Activated naive CD4-positive, alpha-beta T cell treated with anti-CD3 and anti-CD28 coated beads for 36 hours (primary cell): ENCODE results near the gene SMOC2. TPM values are rescaled to one million over a fixed set of nuclear protein-coding genes. Genes with fewer than 3 reads are reported as not detected.
A peak's percentile ranks its signal among the peaks of the same experiment; 100 is the strongest.

ENCODE experiments used
- CTCF ChIA-PET: fragments of 350-600 bp; sonication (Branson Sonifier 250); formaldehyde crosslinking; loops from one replicate; lab custom pipeline; 2021; ENCODE audit warnings: antibody characterized with exemption; lab: Charles Lee
- DNase-seq: peaks from one replicate; pipeline ENCODE4 v3.0.0-alpha.2; 2020
- H3K27ac Mint-ChIP-seq: one replicate; pipeline ENCODE4 v1.8.0; 2021; ENCODE audit warnings: mild to moderate bottlenecking, mixed read lengths
- H3K27me3 Mint-ChIP-seq: one replicate; pipeline ENCODE4 v1.8.0; 2021; ENCODE audit warnings: low read depth, mixed read lengths
- H3K36me3 Mint-ChIP-seq: one replicate; pipeline ENCODE4 v1.8.0; 2021; ENCODE audit warnings: low read depth, mixed read lengths
- H3K4me1 Mint-ChIP-seq: one replicate; pipeline ENCODE4 v1.8.0; 2021; ENCODE audit warnings: low read depth, mixed read lengths
- H3K4me3 Mint-ChIP-seq: one replicate; pipeline ENCODE4 v1.8.0; 2021; ENCODE audit warnings: mild to moderate bottlenecking, moderate library complexity, mixed read lengths
- H3K9me3 Mint-ChIP-seq: one replicate; pipeline ENCODE4 v1.8.0; 2021; ENCODE audit warnings: mixed read lengths
- intact Hi-C: fragments of 100-400 bp; cut with micrococcal nuclease; formaldehyde crosslinking; loops from one replicate; pipeline ENCODE4 v1.15.1; 2023
- total RNA-seq, 2 experiments: library from RNA; stranded (reverse); gene quantifications; one replicate each; pipeline ENCODE4 v1.2.3, GENCODE V29; 2021

SMOC2 gene
- total RNA-seq, 2 experiments from 2014 or later, result not detected

- no peak overlapping the region for H3K4me3 Mint-ChIP-seq
- H3K27ac Mint-ChIP-seq, result no peak overlapping the region
- DNase-seq, result no peak
- H3K9me3 Mint-ChIP-seq, result no peaks in the 10 kb centered on the region
- CTCF ChIA-PET, result no interaction called here
- H3K4me1 Mint-ChIP-seq, result no peaks in the 10 kb centered on the region
- intact Hi-C loops, result no loop called here
- H3K36me3 Mint-ChIP-seq, result no peaks in the 10 kb centered on the region
- H3K27me3 Mint-ChIP-seq, result peaks cover 6% of the 10 kb centered on the region
Measured at GRCh38 chr6:168645326-168645725, 204.3 kb downstream of the SMOC2 start.

GRCh38 chr6:168647271-168647670 lies 206.3 kb downstream of the SMOC2 start:
- no peaks in the 10 kb centered on the region for H3K36me3 Mint-ChIP-seq
- no peak overlapping the region for H3K27ac Mint-ChIP-seq
- DNase-seq, result no peak
- CTCF ChIA-PET, result no interaction called here
- H3K4me3 Mint-ChIP-seq, result no peak overlapping the region
- H3K27me3 Mint-ChIP-seq, result peaks cover 4% of the 10 kb centered on the region
- intact Hi-C loops, result no loop called here
- no peaks in the 10 kb centered on the region for H3K9me3 Mint-ChIP-seq
- no peaks in the 10 kb centered on the region for H3K4me1 Mint-ChIP-seq

GRCh38 chr6:168648240-168649125 lies 207.5 kb downstream of the SMOC2 start:
- Mint-ChIP-seq H3K27ac (no peak overlapping the region), H3K9me3 (no peaks in the 10 kb centered on the region), H3K4me1 (no peaks in the 10 kb centered on the region), H3K4me3 (no peak overlapping the region), H3K36me3 (no peaks in the 10 kb centered on the region), H3K27me3 (peaks cover 4% of the 10 kb centered on the region)
- intact Hi-C loops, result no loop called here
- CTCF ChIA-PET, result no interaction called here
- DNase-seq, result no peak

GRCh38 chr6:168649209-168649608 lies 208.2 kb downstream of the SMOC2 start:
- H3K4me1 Mint-ChIP-seq, result no peaks in the 10 kb centered on the region

GRCh38 chr6:168650671-168651111 lies 209.7 kb downstream of the SMOC2 start:
- no peak overlapping the region for H3K4me3 Mint-ChIP-seq
- no peaks in the 10 kb centered on the region for H3K4me1 Mint-ChIP-seq
- H3K27me3 Mint-ChIP-seq, result peaks cover 4% of the 10 kb centered on the region

More at GRCh38 chr6:168649209-168649608, 208.2 kb downstream of the SMOC2 start:
- intact Hi-C loops, result no loop called here
- H3K9me3 Mint-ChIP-seq, result no peaks in the 10 kb centered on the region
- no peak overlapping the region for H3K27ac Mint-ChIP-seq
- H3K27me3 Mint-ChIP-seq, result peaks cover 4% of the 10 kb centered on the region
- CTCF ChIA-PET, result interaction anchor here (0.9 kb wide), 1 partner anchor 10 kb away, joined by 3 read pairs; no protein-coding TSS in a partner anchor
- no peaks in the 10 kb centered on the region for H3K36me3 Mint-ChIP-seq
- no peak overlapping the region for H3K4me3 Mint-ChIP-seq
- no peak for DNase-seq

GRCh38 chr6:168655462-168656152 lies 214.6 kb downstream of the SMOC2 start:
- no peaks in the 10 kb centered on the region for H3K36me3 Mint-ChIP-seq

More at GRCh38 chr6:168650671-168651111, 209.7 kb downstream of the SMOC2 start:
- intact Hi-C loops, result no loop called here
- no peaks in the 10 kb centered on the region for H3K36me3 Mint-ChIP-seq
- no peak overlapping the region for H3K27ac Mint-ChIP-seq
- no peak for DNase-seq
- no peaks in the 10 kb centered on the region for H3K9me3 Mint-ChIP-seq
- CTCF ChIA-PET, result no interaction called here

GRCh38 chr6:168658059-168658458 lies 217.1 kb downstream of the SMOC2 start:
- DNase-seq, result peak; percentile 8
- H3K27ac Mint-ChIP-seq, result no peak overlapping the region
- H3K27me3 Mint-ChIP-seq, result peaks cover 19% of the 10 kb centered on the region
- intact Hi-C loops, result no loop called here
- CTCF ChIA-PET, result interaction anchor here (0.6 kb wide), 1 partner anchor 154 kb away, joined by 3 read pairs; no protein-coding TSS in a partner anchor
- no peaks in the 10 kb centered on the region for H3K4me1 Mint-ChIP-seq
- peaks cover 11% of the 10 kb centered on the region for H3K9me3 Mint-ChIP-seq
- no peak overlapping the region for H3K4me3 Mint-ChIP-seq
- H3K36me3 Mint-ChIP-seq, result no peaks in the 10 kb centered on the region

More at GRCh38 chr6:168655462-168656152, 214.6 kb downstream of the SMOC2 start:
- H3K27ac Mint-ChIP-seq, result no peak overlapping the region
- no peaks in the 10 kb centered on the region for H3K4me1 Mint-ChIP-seq
- H3K27me3 Mint-ChIP-seq, result peaks cover 10% of the 10 kb centered on the region
- intact Hi-C loops, result no loop called here
- H3K9me3 Mint-ChIP-seq, result peaks cover 11% of the 10 kb centered on the region
- CTCF ChIA-PET, result no interaction called here
- no peak overlapping the region for H3K4me3 Mint-ChIP-seq
- DNase-seq, result no peak

GRCh38 chr6:168660400-168660945 lies 219.5 kb downstream of the SMOC2 start:
- Mint-ChIP-seq H3K4me3 (no peak overlapping the region), H3K36me3 (no peaks in the 10 kb centered on the region), H3K4me1 (no peaks in the 10 kb centered on the region), H3K27ac (no peak overlapping the region), H3K9me3 (peaks cover 11% of the 10 kb centered on the region), H3K27me3 (peaks cover 25% of the 10 kb centered on the region)
- intact Hi-C loops, result no loop called here
- DNase-seq, result no peak
- CTCF ChIA-PET, result no interaction called here

GRCh38 chr6:168662301-168662936 lies 221.4 kb downstream of the SMOC2 start:
- intact Hi-C loops, result no loop called here
- H3K4me1 Mint-ChIP-seq, result no peaks in the 10 kb centered on the region
- H3K27me3 Mint-ChIP-seq, result peaks cover 30% of the 10 kb centered on the region
- H3K9me3 Mint-ChIP-seq, result peaks cover 11% of the 10 kb centered on the region
- H3K27ac Mint-ChIP-seq, result no peak overlapping the region
- DNase-seq, result no peak
- no peaks in the 10 kb centered on the region for H3K36me3 Mint-ChIP-seq
- H3K4me3 Mint-ChIP-seq, result no peak overlapping the region
- CTCF ChIA-PET, result no interaction called here

- Mint-ChIP-seq H3K36me3 (no peaks in the 10 kb centered on the region), H3K9me3 (peaks cover 11% of the 10 kb centered on the region), H3K4me1 (no peaks in the 10 kb centered on the region), H3K27me3 (peaks cover 27% of the 10 kb centered on the region), H3K27ac (no peak overlapping the region), H3K4me3 (no peak overlapping the region)
- no peak for DNase-seq
- CTCF ChIA-PET, result no interaction called here
- intact Hi-C loops, result no loop called here
Measured at GRCh38 chr6:168663041-168663440, 222.1 kb downstream of the SMOC2 start.

GRCh38 chr6:168664956-168665355 lies 224.0 kb downstream of the SMOC2 start:
- H3K27me3 Mint-ChIP-seq, result peaks cover 21% of the 10 kb centered on the region
- peaks cover under 1% of the 10 kb centered on the region for H3K9me3 Mint-ChIP-seq
- H3K27ac Mint-ChIP-seq, result no peak overlapping the region
- intact Hi-C loops, result no loop called here
- CTCF ChIA-PET, result no interaction called here
- H3K4me1 Mint-ChIP-seq, result no peaks in the 10 kb centered on the region
- H3K4me3 Mint-ChIP-seq, result no peak overlapping the region
- H3K36me3 Mint-ChIP-seq, result no peaks in the 10 kb centered on the region
- DNase-seq, result no peak

- H3K9me3 Mint-ChIP-seq, result no peaks in the 10 kb centered on the region
- intact Hi-C loops, result no loop called here
- H3K4me3 Mint-ChIP-seq, result no peak overlapping the region
- CTCF ChIA-PET, result no interaction called here
- no peaks in the 10 kb centered on the region for H3K36me3 Mint-ChIP-seq
- no peak overlapping the region for H3K27ac Mint-ChIP-seq
- no peak for DNase-seq
- peaks cover 21% of the 10 kb centered on the region for H3K27me3 Mint-ChIP-seq
- no peaks in the 10 kb centered on the region for H3K4me1 Mint-ChIP-seq
Measured at GRCh38 chr6:168666170-168666569, 225.2 kb downstream of the SMOC2 start.
